Femur (tissue), 1 donor: ENCODE results near the gene KRT6A.
A peak's percentile ranks its signal among the peaks of the same experiment; 100 is the strongest.

Experiments
- DNase-seq: peaks from one replicate; pipeline ENCODE4 v3.0.0-alpha.2; 2017

KRT6A gene

GRCh38 chr12:52493172-52493571, at the start of gene KRT6A:
KRT6A (minus strand) TSS chr12:52493257; CDS start chr12:52493188, 69 bp downstream.
- DNase-seq: no peak

DNA sequence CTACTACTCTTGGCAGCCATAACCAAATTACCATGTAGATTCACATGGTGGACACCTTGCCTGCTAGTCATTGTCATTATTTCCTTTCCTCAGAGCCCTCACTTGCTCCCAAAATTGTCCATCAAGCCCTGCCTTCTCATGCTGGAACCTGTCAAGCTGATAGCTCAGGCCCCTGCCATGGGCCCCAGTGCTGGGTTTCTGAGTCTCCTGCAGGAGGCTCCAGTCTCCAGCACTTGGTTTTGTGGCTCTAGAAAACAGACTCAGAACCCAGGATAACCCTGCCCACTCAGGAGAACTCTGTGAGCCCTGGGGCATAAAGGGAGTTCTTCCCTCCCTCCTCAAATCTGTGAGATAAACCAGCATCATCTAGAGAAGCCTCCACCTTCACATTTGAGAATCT, 49.1 kb upstream of the KRT6A start:
- DNase-seq: no peak

GRCh38 chr12:52541709-52542108, 48.7 kb upstream of the KRT6A start:
- no peak for DNase-seq

- no peak for DNase-seq
These were observed 47.5 kb upstream of the KRT6A start for GRCh38 chr12:52540531-52540930.

GRCh38 chr12:52539821-52540173, 46.7 kb upstream of the KRT6A start:
- DNase-seq: no peak

GRCh38 chr12:52539083-52539820, 46.2 kb upstream of the KRT6A start:
- peak; percentile 52 for DNase-seq

DNA sequence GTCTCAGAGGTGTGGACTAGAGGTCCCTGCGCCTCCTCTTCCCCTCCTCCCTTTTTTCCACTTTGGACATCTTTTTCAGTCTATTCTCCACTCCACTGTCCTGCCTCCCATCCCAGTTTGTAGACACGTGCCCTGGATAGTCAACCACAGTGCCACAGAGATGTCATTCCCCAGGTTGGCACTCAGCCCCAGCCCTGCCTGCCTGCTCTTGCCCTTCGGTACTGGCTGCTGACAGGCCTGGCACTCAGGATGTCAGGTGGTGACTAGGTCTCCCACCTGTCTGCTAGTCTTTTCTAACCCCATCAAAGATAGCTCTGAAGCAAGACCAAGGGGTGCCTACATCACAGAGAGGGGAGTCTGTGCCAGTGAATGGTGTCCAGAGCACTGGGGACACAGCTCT, 44.0 kb upstream of the KRT6A start:
- no peak for DNase-seq

DNA sequence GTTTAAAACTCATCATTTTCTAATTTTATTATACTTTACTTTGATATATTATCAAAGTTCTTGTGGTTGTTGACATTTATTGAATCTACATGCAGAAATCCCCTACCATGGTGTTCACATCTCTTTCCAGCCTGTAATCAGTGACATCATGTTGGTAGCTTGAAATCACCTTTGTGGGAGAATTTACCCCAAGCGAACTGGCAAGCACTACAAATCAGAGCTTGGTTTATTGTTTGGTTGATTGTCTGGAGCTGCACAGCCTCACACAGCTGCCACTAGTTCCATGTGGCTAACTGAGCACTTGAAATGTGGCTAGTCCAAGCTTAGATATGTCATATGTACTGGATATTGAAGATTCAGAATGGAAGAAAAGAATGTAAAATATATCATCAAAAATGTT, 42.5 kb upstream of the KRT6A start:
- no peak for DNase-seq

GRCh38 chr12:52534482-52534881, 41.4 kb upstream of the KRT6A start:
- DNase-seq: no peak

DNA sequence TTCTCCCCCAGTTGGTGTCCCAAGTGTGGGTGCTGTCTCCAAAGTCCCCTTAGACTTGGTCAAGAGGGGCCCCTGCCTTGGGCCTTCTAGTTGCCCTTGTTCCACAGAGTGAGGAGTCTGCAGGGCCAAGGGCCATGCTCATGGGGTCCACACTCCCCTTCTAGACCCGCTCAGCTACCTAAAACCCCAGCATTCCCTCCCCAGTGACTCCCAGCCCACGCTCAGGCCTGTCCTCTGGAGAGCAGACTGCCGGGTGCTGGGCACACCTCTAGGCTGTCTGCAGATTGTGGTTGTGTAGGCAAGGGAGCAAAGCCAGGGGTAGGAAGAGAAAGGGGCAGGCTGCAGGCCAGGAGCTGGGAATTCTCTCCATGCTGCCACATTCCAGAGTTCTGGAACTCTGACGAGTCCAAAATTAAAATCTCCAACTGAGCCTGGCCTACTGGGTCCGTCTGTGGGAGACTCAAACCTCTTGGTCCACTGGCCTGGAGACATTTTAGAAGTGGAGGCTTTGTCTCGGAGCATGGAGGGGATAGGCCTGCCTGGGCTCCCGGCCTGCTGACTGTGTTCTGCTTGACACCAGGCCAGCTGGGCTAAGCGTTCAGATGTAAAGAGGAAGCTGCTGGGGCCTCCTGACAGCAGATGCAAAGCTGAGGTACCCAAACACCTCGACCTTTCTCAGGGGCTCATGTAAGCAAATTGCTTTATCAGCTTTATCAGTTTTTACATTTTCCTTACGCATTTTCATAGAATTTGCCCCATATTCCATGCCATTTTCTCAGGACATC, 40.8 kb upstream of the KRT6A start:
- DNase-seq: no peak

GRCh38 chr12:52532636-52533035, 39.6 kb upstream of the KRT6A start:
- DNase-seq: no peak

GRCh38 chr12:52531566-52532300, 38.7 kb upstream of the KRT6A start:
- no peak for DNase-seq

DNA sequence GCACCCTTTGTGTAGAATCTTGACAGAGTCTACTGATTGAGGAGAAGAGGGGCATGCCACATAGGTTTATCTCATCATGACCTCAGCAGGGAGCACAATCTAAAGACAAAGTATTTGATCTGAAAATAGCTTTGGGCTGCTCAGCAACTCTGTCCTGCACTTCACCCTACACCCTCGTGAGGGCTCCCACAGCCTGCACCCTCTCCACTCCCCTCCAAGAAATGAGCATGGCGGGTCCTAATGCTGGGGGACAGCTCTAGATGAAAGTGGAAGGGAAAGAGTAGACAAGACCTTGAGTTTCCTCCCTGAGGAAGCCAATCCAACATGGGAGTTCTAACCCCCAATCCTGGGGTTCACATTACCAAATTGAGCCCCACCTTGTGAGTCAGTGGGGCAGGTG, 37.8 kb upstream of the KRT6A start:
- DNase-seq: no peak

DNA sequence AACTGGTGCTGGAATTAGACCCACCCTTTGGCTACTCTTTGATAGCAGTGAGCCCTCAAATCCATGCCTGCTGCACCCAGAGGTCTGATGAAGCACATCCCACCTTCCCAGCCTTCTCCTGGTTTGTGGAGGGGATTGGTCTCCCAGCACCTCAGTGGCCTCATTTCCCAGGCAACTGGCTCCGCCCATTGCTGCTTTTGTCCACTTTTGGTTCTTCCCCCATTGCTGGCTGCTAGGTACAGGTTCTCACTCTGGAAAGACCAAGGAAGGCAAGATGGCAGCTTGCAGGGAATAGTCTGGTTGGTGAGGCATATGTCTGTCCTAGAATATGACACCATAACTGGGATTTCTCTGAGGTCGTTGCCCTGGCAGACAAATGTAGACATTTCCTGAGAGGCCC, 37.3 kb upstream of the KRT6A start:
- DNase-seq: no peak

- no peak for DNase-seq
These were observed 36.8 kb upstream of the KRT6A start for GRCh38 chr12:52529846-52530245.

- no peak for DNase-seq
These were observed 36.4 kb upstream of the KRT6A start for GRCh38 chr12:52529417-52529816.

DNA sequence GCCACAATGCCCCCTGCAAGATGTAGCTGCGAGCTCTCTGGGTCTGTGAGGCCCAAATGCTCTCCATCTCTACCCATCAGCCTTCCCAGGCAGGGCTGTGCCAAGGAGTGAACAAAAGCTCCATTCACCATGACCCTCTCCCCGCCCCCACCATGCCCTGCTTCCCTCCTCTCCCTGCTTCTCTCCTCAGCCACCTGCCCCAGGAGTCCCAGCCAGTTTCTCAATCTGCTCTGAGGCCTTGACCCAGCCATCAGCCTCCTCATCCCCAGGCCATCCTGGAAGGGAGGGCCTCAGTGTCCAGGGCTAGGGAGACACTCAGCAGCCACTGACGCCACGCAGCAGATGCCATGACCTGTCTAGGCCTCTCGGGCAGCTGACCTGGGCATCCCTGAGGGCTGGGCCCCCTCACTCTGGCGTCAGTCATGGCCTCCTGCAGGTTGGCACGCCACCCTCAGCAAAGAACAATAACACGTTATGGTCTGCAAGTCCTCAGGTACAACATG, 35.6 kb upstream of the KRT6A start:
- DNase-seq: peak; percentile 15

GRCh38 chr12:52527121-52527800, 34.2 kb upstream of the KRT6A start:
- peak; percentile 1 for DNase-seq

DNA sequence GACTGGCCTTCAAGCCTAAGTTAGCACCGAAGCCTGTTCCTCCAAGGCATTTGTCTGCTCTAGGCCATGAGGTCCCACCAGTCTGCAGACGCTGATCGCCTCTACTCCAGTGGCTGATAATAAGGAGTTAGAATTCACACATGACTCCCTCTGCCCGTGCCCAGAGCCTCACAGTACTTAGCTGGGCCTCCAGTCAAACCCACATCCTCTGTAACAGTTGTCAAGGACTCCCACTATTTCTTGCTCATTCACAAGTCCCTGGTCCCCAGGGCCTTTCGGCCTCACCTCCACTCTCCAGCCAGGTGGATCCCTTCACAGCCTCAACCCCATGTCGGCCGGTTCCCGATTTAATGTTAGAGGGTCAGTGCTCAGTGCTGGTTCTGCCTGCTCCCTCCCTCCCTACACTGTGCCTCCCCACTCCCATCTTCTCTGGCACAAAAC, 33.5 kb upstream of the KRT6A start:
- peak; percentile 10 for DNase-seq

- DNase-seq: peak; percentile 8
These were observed 32.8 kb upstream of the KRT6A start for GRCh38 chr12:52525661-52526499.

GRCh38 chr12:52524898-52525591, 32.0 kb upstream of the KRT6A start:
- no peak for DNase-seq
